Fibroblast of skin of left biceps (primary cell): ENCODE measurements around the gene IMPA2.

Experiments
- DNase-seq, 2 experiments: peaks; one replicate each; pipeline ENCODE4 v3.0.0-alpha.2; 2013; ENCODE audit warnings: low read depth in 2 of 2

The IMPA2 gene

GRCh38 chr18:12008181-12008767 lies 27.0 kb downstream of the IMPA2 start:
- no peak for DNase-seq

- DNase-seq = no peak
Measured at GRCh38 chr18:12008842-12009580, 27.7 kb downstream of the IMPA2 start.

GRCh38 chr18:12009581-12010140 lies 28.4 kb downstream of the IMPA2 start:
- DNase-seq = no peak

DNA sequence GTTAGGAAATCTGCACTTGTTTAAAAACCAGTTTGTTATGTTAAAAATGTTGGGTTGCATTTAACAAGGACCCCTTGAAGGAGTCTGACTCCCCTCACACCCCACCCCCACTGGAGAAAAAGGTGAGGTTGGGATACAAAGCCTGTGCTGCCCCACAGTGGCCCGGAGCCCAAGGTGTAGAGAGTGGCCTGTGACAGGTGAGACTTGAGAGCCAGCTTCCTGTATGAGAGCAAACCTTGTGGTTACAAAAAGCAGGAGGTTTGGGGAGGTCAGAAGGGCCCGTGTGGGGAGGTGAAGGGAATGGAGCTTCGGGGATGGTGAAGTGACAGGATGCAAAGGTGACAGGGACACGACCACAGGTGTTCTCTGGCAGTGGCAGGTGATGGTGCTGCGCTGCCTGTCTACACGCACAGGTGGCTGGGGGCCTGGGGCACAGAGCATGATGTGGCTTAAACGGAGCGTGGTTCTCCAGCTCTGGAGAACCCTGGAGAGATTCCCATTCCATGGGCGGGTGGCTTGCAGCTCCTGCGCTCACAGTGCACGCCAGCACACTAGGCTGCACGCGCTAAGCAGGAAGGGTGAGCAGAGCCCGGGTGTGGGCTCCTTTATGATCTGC lies 29.0 kb downstream of the IMPA2 start:
- DNase-seq = no peak

- no peak for DNase-seq
Measured at GRCh38 chr18:12011199-12011956, 30.1 kb downstream of the IMPA2 start.

- no peak for DNase-seq
Measured at GRCh38 chr18:12011957-12012549, 30.7 kb downstream of the IMPA2 start.

DNA sequence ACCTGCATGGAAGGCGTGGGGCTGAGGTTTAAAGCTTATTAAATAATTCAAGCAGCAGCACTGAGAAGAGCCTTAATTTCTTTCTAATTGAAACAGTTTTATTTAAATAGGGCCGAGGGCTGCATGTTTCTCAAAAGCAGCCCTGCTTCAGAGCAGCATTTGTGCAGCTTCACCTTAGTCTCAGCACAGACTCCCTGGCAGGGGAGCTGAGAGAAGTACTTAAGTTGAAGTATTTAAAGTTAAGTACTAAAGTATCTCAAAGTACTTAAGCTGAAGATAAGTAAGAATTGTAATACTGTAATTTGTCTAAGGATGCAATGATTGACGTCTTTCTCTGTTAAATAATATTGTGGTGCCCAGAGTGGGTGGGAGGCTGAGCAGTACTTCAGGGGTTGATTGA lies 31.4 kb downstream of the IMPA2 start:
- DNase-seq = no peak

GRCh38 chr18:12013186-12013916 lies 32.0 kb downstream of the IMPA2 start:
- DNase-seq = no peak

GRCh38 chr18:12014086-12014485 lies 32.8 kb downstream of the IMPA2 start:
- DNase-seq = no peak

GRCh38 chr18:12014521-12015415 lies 33.5 kb downstream of the IMPA2 start:
- DNase-seq = no peak

- no peak for DNase-seq
Measured at GRCh38 chr18:12015416-12016062, 34.2 kb downstream of the IMPA2 start.

- DNase-seq = no peak
Measured at GRCh38 chr18:12017081-12017480, 35.8 kb downstream of the IMPA2 start.

DNA sequence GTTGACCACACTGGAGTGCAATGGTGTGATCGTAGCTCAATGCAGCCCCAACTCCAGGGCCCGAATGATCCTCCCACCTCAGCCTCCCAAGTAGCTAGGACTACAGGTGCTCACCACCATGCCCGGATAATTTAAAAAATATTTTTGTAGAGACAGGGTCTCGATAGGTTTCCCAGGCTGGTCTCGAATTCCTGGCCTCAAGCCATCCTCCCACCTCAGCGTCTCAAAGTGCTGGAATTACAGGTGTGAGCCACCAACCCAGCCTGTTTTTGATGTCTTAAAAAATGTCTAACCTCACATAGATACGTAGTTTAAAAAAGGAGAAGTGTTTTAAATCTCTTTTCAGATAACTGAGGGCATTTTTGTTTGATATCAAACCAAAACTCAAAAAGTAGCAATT lies 37.6 kb downstream of the IMPA2 start:
- DNase-seq = no peak

DNA sequence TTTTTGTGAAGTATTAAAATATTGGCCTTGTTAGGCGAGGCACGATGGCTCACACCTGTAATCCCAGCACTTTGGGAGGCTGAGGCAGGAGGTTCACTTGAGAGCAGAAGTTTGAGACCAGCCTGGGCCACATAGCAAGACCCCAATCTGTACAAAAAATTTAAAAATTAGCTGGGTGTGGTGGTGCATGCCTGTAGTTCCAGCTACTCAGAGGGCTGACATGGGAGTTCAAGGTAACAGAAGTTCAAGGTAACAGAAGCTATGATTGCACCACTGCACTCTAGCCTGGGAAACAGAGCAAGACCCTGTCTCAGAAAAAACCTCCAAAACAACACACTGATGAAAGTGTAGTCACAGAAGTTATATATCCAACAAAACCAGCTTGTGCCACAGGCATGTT lies 39.8 kb downstream of the IMPA2 start:
- no peak for DNase-seq

DNA sequence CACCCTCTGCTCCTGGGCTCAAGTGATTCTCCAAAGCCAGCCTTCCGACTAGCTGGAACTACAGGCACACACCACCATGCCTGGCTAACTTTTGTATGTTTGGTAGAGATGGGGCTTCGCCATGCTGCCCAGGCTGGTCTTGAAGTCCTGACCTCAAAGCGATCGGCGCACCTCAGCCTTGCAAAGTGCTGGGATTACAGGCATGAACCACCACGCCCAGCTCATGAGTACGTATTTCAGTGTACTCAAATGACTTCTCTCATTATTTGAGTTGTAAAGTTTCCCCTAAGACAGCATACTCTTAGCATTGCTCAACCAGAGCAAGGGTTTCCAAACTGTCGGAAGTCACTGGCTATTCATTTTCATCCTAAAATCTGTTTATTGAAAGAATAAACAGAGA lies 40.3 kb downstream of the IMPA2 start:
- no peak for DNase-seq

- DNase-seq = no peak
Measured at GRCh38 chr18:12023375-12023774, 42.1 kb downstream of the IMPA2 start.

DNA sequence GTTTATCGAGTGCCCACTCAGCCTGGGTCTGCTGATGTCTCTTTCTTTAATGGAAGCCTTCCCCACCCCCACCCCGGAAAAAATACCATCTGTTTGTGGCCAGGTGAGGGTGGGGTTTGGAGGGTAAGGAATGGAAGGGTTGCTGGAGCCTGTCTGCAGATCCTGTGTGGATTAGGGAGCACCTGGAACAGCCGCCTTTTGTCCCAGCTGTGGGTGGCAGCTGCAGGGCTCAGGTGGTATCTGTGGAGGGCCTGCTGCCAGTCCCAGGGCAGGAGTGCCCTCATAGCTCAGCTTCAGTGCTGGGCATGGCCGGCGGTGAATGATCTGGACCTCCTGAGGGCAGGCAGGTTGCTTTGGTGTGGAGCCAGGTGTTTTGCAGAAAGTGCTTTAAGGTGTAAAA lies 45.3 kb downstream of the IMPA2 start:
- no peak for DNase-seq

DNA sequence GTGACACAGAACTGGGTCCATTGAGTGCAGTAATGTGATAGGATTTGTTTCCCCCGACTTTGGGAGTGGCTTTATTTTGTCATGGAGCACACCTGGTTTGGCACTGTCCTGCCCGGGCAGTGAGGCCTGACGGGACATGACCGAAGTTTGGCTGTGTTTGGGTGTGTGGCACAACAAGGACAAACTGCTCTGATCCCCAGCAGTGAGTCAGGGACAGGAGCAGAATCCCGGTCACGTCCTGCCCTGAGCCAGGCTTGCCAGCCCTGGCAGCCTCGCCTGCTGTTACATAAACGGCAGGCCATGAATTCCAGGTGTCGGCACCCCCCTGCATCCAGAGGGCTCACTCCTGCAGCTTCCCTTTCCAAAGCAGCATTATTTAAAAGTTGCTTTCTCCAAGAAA lies 45.7 kb downstream of the IMPA2 start:
- DNase-seq = no peak

- no peak for DNase-seq
Measured at GRCh38 chr18:12027480-12027879, 46.2 kb downstream of the IMPA2 start.
